Right cardiac atrium (tissue), 5 donors: ENCODE measurements around the gene ATP6AP1. TPM values are rescaled to one million over a fixed set of nuclear protein-coding genes. Genes with fewer than 3 reads are reported as not detected.
"Not testable (repeated sequence)": the region's sequence is repeated elsewhere in the genome, so short reads cannot be mapped to it uniquely, and the experiment has no call there.

Source experiments
- ATAC-seq, 2 donors: fragments of 200-7000 bp; cut with Tn5 transposase; one replicate each; pipeline versions ENCODE4 v1.8.0 to v1.9.1; 2020; ENCODE audit warnings: moderate library complexity in 2 of 2, mild to moderate bottlenecking in 1 of 2
- DNase-seq, 3 donors: peaks; one replicate each; pipeline ENCODE4 v3.0.0-alpha.2; 2020
- H3K27ac ChIP-seq: one replicate; pipeline ENCODE4 v1.5.1; 2013; ENCODE audit warnings: mild to moderate bottlenecking, low read length, control low read depth, moderate library complexity
- H3K27me3 ChIP-seq: one replicate; pipeline ENCODE4 v1.6.1; 2013; ENCODE audit not compliant: control insufficient read depth, insufficient read depth
- H3K4me1 ChIP-seq: one replicate; pipeline ENCODE4 v1.6.1; 2013; ENCODE audit warnings: low read length; ENCODE audit not compliant: control insufficient read depth, insufficient read depth
- H3K4me3 ChIP-seq: one replicate; pipeline ENCODE4 v1.5.1; 2013; ENCODE audit warnings: low read length, control low read depth
- H3K9me3 ChIP-seq: one replicate; pipeline ENCODE4 v1.6.1; 2013; ENCODE audit warnings: low read length; ENCODE audit not compliant: control insufficient read depth
- WGBS: extraction: QIAGEN DNeasy Blood & Tissue Kit; methylation state at CpG from one replicate; pipeline ENCODE4 v1.1.7; 2013; 5-methylcytosine and 5-hydroxymethylcytosine counted together
- intact Hi-C, 4 donors: fragments of 100-400 bp; cut with DNase I; formaldehyde crosslinking; loops; one replicate each; pipeline versions ENCODE4 v1.11.0 to v1.14.0; 2022 to 2023
- polyA plus RNA-seq: library from polyadenylated mRNA; stranded (reverse); fragments of 200-250 nt; gene quantifications from one replicate; pipeline ENCODE4 v1.2.3, GENCODE V29; 2013
- total RNA-seq, 4 donors: library from RNA; stranded (reverse); fragmentation: NEBNext Ultra II Directional; extraction: Animal tissue kit (Norgen Biotek cat#: 25700); gene quantifications; one replicate each; pipeline ENCODE4 v1.2.1, GENCODE V29; 2021
- donor health status: healthy with polysubstance abuse.
- donor health status: DM: no; HTN: yes; CAD: no.
- donor health status: DM: no; HTN: no; CAD: no.
- donor health status: DM: no; HTN: yes; CAD: no; lungs with severe emphysema.
- donor health status: DM: yes; HTN: yes; CAD: no.

Gene ATP6AP1
- total and polyA plus RNA-seq, 5 donors, result 63.1 to 83.8 (median 74.0) TPM

- H3K9me3 ChIP-seq, result not testable (repeated sequence)
- 75% methylated on average over 6 of the region's 6 CpGs for WGBS
- intact Hi-C loops, result loop anchor here in 1 of 4 donors (10.0 kb wide), 1 partner anchor 114 kb away; the partner anchor contains the start of gene FAM3A
Observed at GRCh38 chrX:154400369-154400817, 28.1 kb upstream of the ATP6AP1 start.

GRCh38 chrX:154401045-154401799 is 27.3 kb upstream of the ATP6AP1 start:
- WGBS, result 56% methylated on average over 6 of the region's 6 CpGs
- no peak overlapping the region for H3K27ac ChIP-seq
- peaks cover 2% of the 10 kb centered on the region for H3K4me1 ChIP-seq
- ATAC-seq (no peak), DNase-seq (no peak)
- H3K4me3 ChIP-seq, result no peak overlapping the region
- intact Hi-C loops, result loop anchor here in 1 of 4 donors (10.0 kb wide), 1 partner anchor 114 kb away; the partner anchor contains the start of gene FAM3A
- H3K9me3 ChIP-seq, result no peaks in the 10 kb centered on the region
- no peaks in the 10 kb centered on the region for H3K27me3 ChIP-seq

More at GRCh38 chrX:154400369-154400817, 28.1 kb upstream of the ATP6AP1 start:
- not testable (repeated sequence) for H3K4me3 ChIP-seq, H3K4me1 ChIP-seq, ATAC-seq, H3K27me3 ChIP-seq, DNase-seq
- H3K27ac ChIP-seq, result peak overlapping the region; percentile 32

- Histone ChIP-seq H3K9me3 (no peaks in the 10 kb centered on the region), H3K4me1 (peaks cover 2% of the 10 kb centered on the region), H3K4me3 (no peak overlapping the region), H3K27me3 (no peaks in the 10 kb centered on the region), H3K27ac (no peak overlapping the region)
- intact Hi-C loops, result loop anchor here in 1 of 4 donors (10.0 kb wide), 1 partner anchor 113 kb away; the partner anchor contains the start of gene FAM3A
- DNase-seq, result no peak
- no peak for ATAC-seq
- 53% methylated on average over 6 of the region's 6 CpGs for WGBS
Observed at GRCh38 chrX:154401918-154402621, 26.4 kb upstream of the ATP6AP1 start.

GRCh38 chrX:154402622-154403127 is 25.8 kb upstream of the ATP6AP1 start:
- intact Hi-C loops, result loop anchor here in 1 of 4 donors (10.0 kb wide), 1 partner anchor 112 kb away; the partner anchor contains the start of gene FAM3A
- Histone ChIP-seq H3K4me3 (no peak overlapping the region), H3K27ac (no peak overlapping the region), H3K9me3 (no peaks in the 10 kb centered on the region), H3K4me1 (peaks cover 2% of the 10 kb centered on the region), H3K27me3 (no peaks in the 10 kb centered on the region)
- DNase-seq (no peak), ATAC-seq (no peak)
- 69% methylated on average over 19 of the region's 19 CpGs for WGBS

- intact Hi-C loops, result loop anchor here in 1 of 4 donors (10.0 kb wide), 1 partner anchor 112 kb away; the partner anchor contains the start of gene FAM3A
- H3K9me3 ChIP-seq, result no peaks in the 10 kb centered on the region
- 83% methylated on average over 10 of the region's 10 CpGs for WGBS
- no peak for DNase-seq
- H3K4me1 ChIP-seq, result peaks cover 2% of the 10 kb centered on the region
- H3K27ac ChIP-seq, result no peak overlapping the region
- no peak overlapping the region for H3K4me3 ChIP-seq
- no peaks in the 10 kb centered on the region for H3K27me3 ChIP-seq
- no peak for ATAC-seq
Observed at GRCh38 chrX:154403192-154403591, 25.3 kb upstream of the ATP6AP1 start.

GRCh38 chrX:154403858-154404257 is 24.6 kb upstream of the ATP6AP1 start:
- intact Hi-C loops, result loop anchor here in 1 of 4 donors (10.0 kb wide), 1 partner anchor 111 kb away; the partner anchor contains the start of gene FAM3A
- H3K9me3 ChIP-seq, result no peaks in the 10 kb centered on the region
- DNase-seq, result no peak
- no peaks in the 10 kb centered on the region for H3K27me3 ChIP-seq
- H3K27ac ChIP-seq, result no peak overlapping the region
- H3K4me3 ChIP-seq, result no peak overlapping the region
- 91% methylated on average over 4 of the region's 4 CpGs for WGBS
- ATAC-seq, result no peak
- H3K4me1 ChIP-seq, result peaks cover 2% of the 10 kb centered on the region

GRCh38 chrX:154404625-154405192 is 23.8 kb upstream of the ATP6AP1 start:
- Histone ChIP-seq H3K9me3 (no peaks in the 10 kb centered on the region), H3K27ac (no peak overlapping the region), H3K4me3 (no peak overlapping the region), H3K4me1 (peaks cover 2% of the 10 kb centered on the region), H3K27me3 (no peaks in the 10 kb centered on the region)
- ATAC-seq, result no peak
- intact Hi-C loops, result loop anchor here in 1 of 4 donors (10.0 kb wide), 1 partner anchor 110 kb away; the partner anchor contains the start of gene FAM3A
- no peak for DNase-seq
- 89% methylated on average over 16 of the region's 16 CpGs for WGBS

GRCh38 chrX:154408659-154409221 is 19.7 kb upstream of the ATP6AP1 start:
- no peak for ATAC-seq
- H3K27ac ChIP-seq, result peak overlapping the region; percentile 68
- intact Hi-C loops, result loop anchor here in 1 of 4 donors (10.0 kb wide), 1 partner anchor 106 kb away; the partner anchor contains the start of gene FAM3A
- H3K27me3 ChIP-seq, result no peaks in the 10 kb centered on the region
- no peaks in the 10 kb centered on the region for H3K9me3 ChIP-seq
- no peaks in the 10 kb centered on the region for H3K4me1 ChIP-seq
- WGBS, result 43% methylated on average over 10 of the region's 10 CpGs
- DNase-seq, result no peak
- peak overlapping the region; percentile 37 for H3K4me3 ChIP-seq

- Histone ChIP-seq H3K27me3 (no peaks in the 10 kb centered on the region), H3K4me1 (no peaks in the 10 kb centered on the region), H3K4me3 (peak within 1 kb of the TSS; percentile 37), H3K27ac (peak within 1 kb of the TSS; percentile 83), H3K9me3 (no peaks in the 10 kb centered on the region)
- peak; percentile 80 to 82 for ATAC-seq
- DNase-seq, result peak; percentile 86 to 93 (median 93)
- intact Hi-C loops, result loop anchor here in 1 of 4 donors (10.0 kb wide), 1 partner anchor 105 kb away; the partner anchor contains the start of gene FAM3A
- 43% methylated on average over 24 of the region's 26 CpGs for WGBS
Observed at GRCh38 chrX:154409222-154409871, 19.1 kb upstream of the ATP6AP1 start, which contains the start of gene DNASE1L1. TSS of gene DNASE1L1 (minus strand) at chrX:154409254. CDS start at chrX:154405568, 3,686 bp downstream.

- Histone ChIP-seq H3K27ac (peak overlapping the region; percentile 85), H3K4me3 (peak overlapping the region; percentile 70), H3K27me3 (no peaks in the 10 kb centered on the region), H3K9me3 (no peaks in the 10 kb centered on the region), H3K4me1 (no peaks in the 10 kb centered on the region)
- intact Hi-C loops, result no loop called here
- DNase-seq (peak; percentile 72 to 88 (median 88)), ATAC-seq (peak; percentile 75 to 76)
- under 1% methylated on average over 29 of the region's 29 CpGs for WGBS
Observed at GRCh38 chrX:154411981-154412340, 16.5 kb upstream of the ATP6AP1 start.
